Smooth muscle cell (in vitro differentiated cells): ENCODE data around the gene FARP1. TPM values are rescaled to one million over a fixed set of nuclear protein-coding genes. Genes with fewer than 3 reads are reported as not detected.
A peak's percentile ranks its signal among the peaks of the same experiment; 100 is the strongest.

Experiments
- DNase-seq: peaks from one replicate; lab custom pipeline; 2025; ENCODE audit not compliant: unreplicated experiment; lab: John Stamatoyannopoulos, UW
- H2AFZ ChIP-seq: fragments of 200-600 bp; sonication (generic); 2 replicates; pipeline ENCODE4 v1.6.0; 2016; ENCODE audit warnings: antibody characterized with exemption, low read depth, mild to moderate bottlenecking
- H3F3A ChIP-seq: fragments of 200-600 bp; sonication (generic); 2 replicates; pipeline ENCODE4 v1.6.0; 2017; ENCODE audit warnings: antibody characterized with exemption, low read depth
- H3K27ac ChIP-seq: fragments of 200-600 bp; sonication (generic); 2 replicates; pipeline ENCODE4 v1.5.1; 2016; ENCODE audit warnings: low read depth, mild to moderate bottlenecking
- H3K27me3 ChIP-seq: fragments of 200-600 bp; sonication (generic); 2 replicates; pipeline ENCODE4 v1.6.1; 2016; ENCODE audit warnings: low read depth, mild to moderate bottlenecking
- H3K36me3 ChIP-seq: fragments of 200-600 bp; sonication (generic); 2 replicates; pipeline ENCODE4 v1.5.1; 2016; ENCODE audit warnings: low read depth
- H3K4me1 ChIP-seq: fragments of 200-600 bp; sonication (generic); 2 replicates; pipeline ENCODE4 v1.5.1; 2016; ENCODE audit warnings: low read depth
- H3K4me2 ChIP-seq: fragments of 200-600 bp; sonication (generic); 2 replicates; pipeline ENCODE4 v1.6.0; 2016; ENCODE audit warnings: mild to moderate bottlenecking
- H3K4me3 ChIP-seq: fragments of 200-600 bp; sonication (generic); 2 replicates; pipeline ENCODE4 v1.5.1; 2016; ENCODE audit warnings: mild to moderate bottlenecking
- H3K79me2 ChIP-seq: fragments of 200-600 bp; sonication (generic); 2 replicates; pipeline ENCODE4 v1.6.0; 2016; ENCODE audit warnings: low read depth, mild to moderate bottlenecking
- H3K9ac ChIP-seq: fragments of 200-600 bp; sonication (generic); 2 replicates; pipeline ENCODE4 v1.6.0; 2016; ENCODE audit warnings: low read depth
- H3K9me3 ChIP-seq: fragments of 200-600 bp; sonication (generic); replicated peaks from 2 replicates; pipeline ENCODE4 v1.5.1; 2016; ENCODE audit warnings: low read depth
- H4K20me1 ChIP-seq: fragments of 200-600 bp; sonication (generic); 2 replicates; pipeline ENCODE4 v1.6.0; 2016; ENCODE audit warnings: low read depth
- WGBS: methylation state at CpG from one replicate; pipeline ENCODE4 v1.1.7; 2016; ENCODE audit warnings: low lambda C conversion rate; 5-methylcytosine and 5-hydroxymethylcytosine counted together
- polyA plus RNA-seq: library from polyadenylated mRNA; unstranded; fragments of >200 nt; fragmentation: Nextera tagmentation; extraction: Ambion mirVana; gene quantifications from 2 replicates; pipeline ENCODE4 v1.2.1, GENCODE V29; 2016
- total RNA-seq: library from RNA; depleted of rRNA; stranded (reverse); fragments of >200 nt; gene quantifications from 2 replicates; pipeline ENCODE4 v1.2.3, GENCODE V29; 2014
- TF ChIP-seq, protein P1 (sequence below): fragments of 200-600 bp; sonication (generic); IDR thresholded peaks from 2 replicates; pipeline ENCODE4 v1.5.1; 2017; ENCODE audit warnings: borderline replicate concordance, mild to moderate bottlenecking, antibody characterized with exemption; ENCODE audit not compliant: insufficient read depth, poor library complexity, severe bottlenecking

The FARP1 gene
- total and polyA plus RNA-seq, 2 experiments from 2014 or later: 59.4 to 104 TPM

GRCh38 chr13:98214707-98215106 is 71.8 kb downstream of the FARP1 start:
- Histone ChIP-seq H3F3A (peaks cover 12% of the 10 kb centered on the region), H3K9me3 (no peaks in the 10 kb centered on the region), H3K4me1 (peaks cover 5% of the 10 kb centered on the region), H3K4me2 (peak overlapping the region; percentile 67), H3K4me3 (no peak overlapping the region), H3K9ac (no peak overlapping the region), H2AFZ (no peak overlapping the region), H3K79me2 (peaks cover 59% of the 10 kb centered on the region), H3K27ac (peak overlapping the region; percentile 76), H4K20me1 (no peaks in the 10 kb centered on the region), H3K36me3 (no peaks in the 10 kb centered on the region), H3K27me3 (no peaks in the 10 kb centered on the region)
- WGBS: 81% methylated on average over 6 of the region's 6 CpGs
- TF ChIP-seq, protein P1, sequence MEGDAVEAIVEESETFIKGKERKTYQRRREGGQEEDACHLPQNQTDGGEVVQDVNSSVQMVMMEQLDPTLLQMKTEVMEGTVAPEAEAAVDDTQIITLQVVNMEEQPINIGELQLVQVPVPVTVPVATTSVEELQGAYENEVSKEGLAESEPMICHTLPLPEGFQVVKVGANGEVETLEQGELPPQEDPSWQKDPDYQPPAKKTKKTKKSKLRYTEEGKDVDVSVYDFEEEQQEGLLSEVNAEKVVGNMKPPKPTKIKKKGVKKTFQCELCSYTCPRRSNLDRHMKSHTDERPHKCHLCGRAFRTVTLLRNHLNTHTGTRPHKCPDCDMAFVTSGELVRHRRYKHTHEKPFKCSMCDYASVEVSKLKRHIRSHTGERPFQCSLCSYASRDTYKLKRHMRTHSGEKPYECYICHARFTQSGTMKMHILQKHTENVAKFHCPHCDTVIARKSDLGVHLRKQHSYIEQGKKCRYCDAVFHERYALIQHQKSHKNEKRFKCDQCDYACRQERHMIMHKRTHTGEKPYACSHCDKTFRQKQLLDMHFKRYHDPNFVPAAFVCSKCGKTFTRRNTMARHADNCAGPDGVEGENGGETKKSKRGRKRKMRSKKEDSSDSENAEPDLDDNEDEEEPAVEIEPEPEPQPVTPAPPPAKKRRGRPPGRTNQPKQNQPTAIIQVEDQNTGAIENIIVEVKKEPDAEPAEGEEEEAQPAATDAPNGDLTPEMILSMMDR: no peak
- no peak for DNase-seq

GRCh38 chr13:98215508-98215907 is 72.6 kb downstream of the FARP1 start:
- no peak overlapping the region for H3K9ac ChIP-seq
- no peak overlapping the region for H3K4me2 ChIP-seq
- WGBS: 96% methylated on average over 6 of the region's 6 CpGs
- H3K27ac ChIP-seq: peak overlapping the region; percentile 76
- no peaks in the 10 kb centered on the region for H3K27me3 ChIP-seq
- no peak overlapping the region for H3K4me3 ChIP-seq
- peaks cover 5% of the 10 kb centered on the region for H3K4me1 ChIP-seq
- H3F3A ChIP-seq: peaks cover 14% of the 10 kb centered on the region
- H3K79me2 ChIP-seq: peaks cover 59% of the 10 kb centered on the region
- H2AFZ ChIP-seq: no peak overlapping the region
- no peaks in the 10 kb centered on the region for H4K20me1 ChIP-seq
- TF ChIP-seq, protein P1: no peak
- no peak for DNase-seq
- no peaks in the 10 kb centered on the region for H3K36me3 ChIP-seq
- H3K9me3 ChIP-seq: no peaks in the 10 kb centered on the region

GRCh38 chr13:98216135-98216565 is 73.3 kb downstream of the FARP1 start:
- peaks cover 14% of the 10 kb centered on the region for H3F3A ChIP-seq
- no peak overlapping the region for H2AFZ ChIP-seq
- H3K4me3 ChIP-seq: no peak overlapping the region
- no peaks in the 10 kb centered on the region for H3K36me3 ChIP-seq
- H3K4me2 ChIP-seq: no peak overlapping the region
- H3K79me2 ChIP-seq: peaks cover 59% of the 10 kb centered on the region
- H3K4me1 ChIP-seq: peaks cover 7% of the 10 kb centered on the region
- DNase-seq: peak; percentile 11
- no peaks in the 10 kb centered on the region for H3K9me3 ChIP-seq
- H4K20me1 ChIP-seq: peaks cover 3% of the 10 kb centered on the region
- no peak overlapping the region for H3K9ac ChIP-seq
- TF ChIP-seq, protein P1: no peak
- peak overlapping the region; percentile 76 for H3K27ac ChIP-seq
- H3K27me3 ChIP-seq: no peaks in the 10 kb centered on the region
- WGBS: 25% methylated on average over 4 of the region's 4 CpGs

DNA sequence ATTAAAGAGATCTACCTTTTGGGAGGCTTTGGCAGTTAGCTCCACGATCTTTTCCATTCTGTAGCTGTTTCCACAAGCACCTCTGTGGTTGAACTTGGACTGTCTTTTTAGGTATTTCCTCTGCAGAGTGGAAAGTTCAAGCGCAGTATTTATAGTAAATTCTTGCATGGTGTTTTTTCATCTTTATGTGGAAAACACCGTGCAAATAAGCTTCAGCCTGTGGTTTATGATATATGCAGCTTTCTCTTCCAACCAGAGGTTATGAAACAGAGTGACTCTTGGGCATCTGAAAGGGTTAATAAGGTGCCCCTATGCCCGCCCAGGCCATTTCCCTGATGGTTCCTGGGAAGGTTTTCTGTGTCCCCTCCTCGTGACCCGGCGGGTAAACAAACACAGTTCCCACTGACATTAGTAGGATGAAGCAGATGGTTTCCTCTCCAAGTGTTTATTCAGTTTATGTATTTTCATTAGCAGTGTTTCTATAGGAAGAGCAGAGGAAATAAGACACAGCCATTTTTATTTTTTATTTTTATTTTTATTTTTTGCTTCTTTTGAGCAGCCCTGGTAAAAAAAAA is 73.9 kb downstream of the FARP1 start:
- Histone ChIP-seq H3K36me3 (no peaks in the 10 kb centered on the region), H3K9ac (no peak overlapping the region), H3K27ac (peak overlapping the region; percentile 76), H3K79me2 (peaks cover 56% of the 10 kb centered on the region), H3K4me1 (peaks cover 14% of the 10 kb centered on the region), H3K4me3 (no peak overlapping the region), H2AFZ (no peak overlapping the region), H3F3A (peaks cover 16% of the 10 kb centered on the region), H3K27me3 (no peaks in the 10 kb centered on the region), H3K4me2 (no peak overlapping the region), H3K9me3 (no peaks in the 10 kb centered on the region), H4K20me1 (peaks cover 10% of the 10 kb centered on the region)
- DNase-seq: no peak
- TF ChIP-seq, protein P1: no peak
- WGBS: 66% methylated on average over 7 of the region's 7 CpGs
